KOPT-K1 (cell line): ENCODE results near the gene ACTR6.
"Not testable (repeated sequence)": the region's sequence is repeated elsewhere in the genome, so short reads cannot be mapped to it uniquely, and the experiment has no call there.

Experiments used
- H3K27ac ChIP-seq: fragments of 200-600 bp; sonication (generic); 2 replicates; pipeline ENCODE4 v1.5.1; 2016; ENCODE audit warnings: antibody characterized with exemption, mild to moderate bottlenecking, low read depth, low read length; ENCODE audit not compliant: poor library complexity, severe bottlenecking
- H3K36me3 ChIP-seq: fragments of 200-600 bp; sonication (generic); 2 replicates; pipeline ENCODE4 v1.5.1; 2017; ENCODE audit warnings: antibody characterized with exemption, mild to moderate bottlenecking, low read length, moderate library complexity; ENCODE audit not compliant: insufficient read depth
- H3K9me3 ChIP-seq: fragments of 200-600 bp; sonication (generic); 2 replicates; pipeline ENCODE4 v1.5.1; 2017; ENCODE audit warnings: antibody characterized with exemption, low read length, mild to moderate bottlenecking; ENCODE audit not compliant: insufficient read depth, poor library complexity, severe bottlenecking

The ACTR6 gene

DNA sequence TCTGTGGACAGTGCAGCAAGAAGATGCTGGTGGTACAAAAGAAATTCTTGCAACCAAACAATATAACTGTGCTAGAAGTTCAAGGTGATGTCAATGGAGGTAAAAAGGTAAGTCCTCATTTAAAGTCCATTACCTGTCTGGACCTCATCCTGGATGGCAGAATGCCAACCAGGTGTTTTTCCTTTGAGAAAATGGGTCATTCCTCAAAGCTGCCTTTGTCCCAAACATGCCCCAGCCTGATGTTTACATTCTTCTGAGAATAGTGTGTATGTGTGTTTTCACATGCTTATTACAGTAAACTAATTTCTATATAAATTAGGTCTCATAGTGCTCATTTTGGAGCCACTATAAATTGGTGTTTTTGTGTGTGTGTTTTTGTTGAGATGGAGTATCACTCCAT is 24.9 kb downstream of the ACTR6 start:
- Histone ChIP-seq H3K27ac (no peak overlapping the region), H3K36me3 (peaks cover 52% of the 10 kb centered on the region), H3K9me3 (no peaks in the 10 kb centered on the region)

DNA sequence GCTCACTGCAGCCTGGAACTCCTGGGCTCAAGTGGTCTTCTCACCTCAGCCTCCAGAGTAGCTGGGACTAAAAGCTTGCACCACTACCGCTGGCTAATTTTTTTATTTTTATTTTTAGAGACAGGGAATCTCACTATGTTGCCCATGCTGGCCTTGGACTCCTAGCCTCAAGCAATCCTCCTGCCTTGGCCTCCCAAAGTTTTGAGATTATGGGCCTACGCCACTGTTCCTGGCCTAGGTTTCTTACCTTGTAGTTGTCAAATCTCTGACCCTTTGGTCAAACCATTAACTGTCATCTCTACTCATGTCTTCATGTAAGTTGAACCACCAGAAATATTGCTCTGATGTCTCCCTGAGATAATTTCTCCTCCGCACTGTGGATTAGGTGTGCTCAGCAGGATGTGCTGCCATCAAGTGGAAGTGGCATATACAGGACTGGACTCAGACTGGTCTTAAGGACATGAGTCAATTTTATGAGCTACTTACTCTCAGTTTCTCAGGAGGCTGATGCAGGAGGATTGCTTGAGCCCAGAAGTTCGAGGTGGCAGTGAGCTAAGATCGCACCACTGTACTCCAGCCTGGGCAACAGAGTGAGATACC is 28.5 kb downstream of the ACTR6 start:
- H3K36me3 ChIP-seq, result peaks cover 20% of the 10 kb centered on the region
- no peaks in the 10 kb centered on the region for H3K9me3 ChIP-seq
- H3K27ac ChIP-seq, result no peak overlapping the region

DNA sequence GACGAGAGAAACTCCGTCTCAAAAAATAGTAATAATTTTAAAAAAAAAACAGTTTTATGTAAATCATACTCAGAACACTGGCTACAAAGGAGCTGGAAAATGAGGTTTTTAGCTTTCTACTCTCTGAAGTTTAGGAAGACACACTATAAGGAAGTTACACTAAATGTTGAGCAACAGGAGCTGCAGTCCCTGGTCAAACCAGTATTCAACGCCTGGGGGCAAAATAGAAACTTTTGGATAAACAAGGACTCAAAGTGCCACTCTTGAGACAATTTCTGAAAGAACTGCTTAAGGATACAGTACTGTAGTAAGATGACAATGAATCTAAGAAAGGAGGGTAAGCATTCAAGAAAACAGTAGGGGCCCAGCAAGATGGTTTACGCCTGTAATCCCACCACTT is 29.3 kb downstream of the ACTR6 start:
- Histone ChIP-seq H3K27ac (no peak overlapping the region), H3K9me3 (no peaks in the 10 kb centered on the region), H3K36me3 (peaks cover 13% of the 10 kb centered on the region)

DNA sequence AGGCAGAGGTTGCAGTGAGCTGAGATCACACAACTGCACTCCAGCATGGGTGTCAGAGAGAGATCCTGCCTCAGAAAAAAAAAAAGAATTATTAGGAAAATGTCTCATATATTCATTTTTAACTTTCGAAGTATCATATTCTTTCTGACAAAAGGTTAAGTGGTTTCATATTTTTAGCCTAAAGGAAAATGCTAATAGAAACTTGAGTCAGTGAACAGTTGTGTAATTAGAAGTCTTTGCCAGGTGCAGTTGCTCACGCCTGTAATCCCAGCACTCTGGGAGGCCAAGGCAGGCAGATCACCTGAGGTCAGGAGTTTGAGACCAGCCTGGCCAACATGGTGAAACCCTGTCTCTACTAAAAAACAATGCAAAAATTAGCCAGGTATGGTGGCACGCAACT is 31.3 kb downstream of the ACTR6 start:
- H3K27ac ChIP-seq, H3K36me3 ChIP-seq, H3K9me3 ChIP-seq: not testable (repeated sequence)

DNA sequence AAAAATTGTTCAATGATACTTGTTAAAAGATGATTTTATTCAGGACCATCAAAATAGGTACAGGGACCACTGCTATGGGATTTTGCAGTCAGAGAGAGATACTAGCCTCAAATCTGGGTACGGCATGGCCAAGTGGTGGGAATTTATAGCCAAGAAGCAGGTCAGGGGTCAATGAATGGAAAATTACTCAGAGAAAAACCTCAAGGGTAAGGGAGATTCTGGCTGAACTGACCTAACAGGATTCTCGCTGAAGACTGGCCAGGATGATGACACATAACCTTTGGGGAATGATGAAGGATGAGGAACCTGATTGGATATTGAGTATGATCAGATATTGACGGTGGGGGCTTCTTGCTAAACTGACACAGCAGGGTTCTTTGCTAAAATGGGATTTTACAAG is 33.6 kb downstream of the ACTR6 start:
- Histone ChIP-seq H3K27ac (no peak overlapping the region), H3K36me3 (no peaks in the 10 kb centered on the region), H3K9me3 (no peaks in the 10 kb centered on the region)

DNA sequence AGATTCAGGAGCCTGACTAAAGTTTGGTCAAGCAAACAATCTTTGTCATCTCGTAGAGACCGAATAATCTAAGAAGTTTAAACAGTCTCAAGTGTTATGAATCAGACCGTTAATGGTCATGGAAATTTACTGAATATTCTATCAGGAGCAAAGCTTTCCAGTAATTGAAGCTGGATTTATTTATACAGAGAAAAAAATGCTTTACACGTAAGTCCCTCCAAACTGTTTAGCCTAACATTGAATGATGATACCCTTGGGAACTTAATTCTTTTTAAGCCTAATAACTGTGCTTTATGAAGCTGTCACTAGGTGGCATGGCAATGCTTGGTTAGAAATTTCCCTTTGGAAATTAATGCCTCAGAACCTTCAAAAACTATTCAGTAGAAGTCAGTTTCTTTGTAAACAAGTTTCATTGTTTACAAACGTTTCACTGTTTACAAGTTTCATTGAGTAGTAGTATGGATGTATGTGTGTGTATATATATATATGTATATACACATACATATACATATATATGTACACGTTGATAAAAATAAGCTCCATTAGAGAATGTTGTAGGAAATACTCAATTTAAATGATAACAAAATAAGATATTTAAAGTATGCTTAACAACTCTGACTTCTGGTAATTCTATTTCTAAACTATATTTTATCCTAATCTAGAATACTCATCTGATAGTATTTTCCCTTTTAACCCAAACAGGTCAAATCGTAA is 34.1 kb downstream of the ACTR6 start:
- Histone ChIP-seq H3K9me3 (no peaks in the 10 kb centered on the region), H3K27ac (no peak overlapping the region), H3K36me3 (no peaks in the 10 kb centered on the region)

DNA sequence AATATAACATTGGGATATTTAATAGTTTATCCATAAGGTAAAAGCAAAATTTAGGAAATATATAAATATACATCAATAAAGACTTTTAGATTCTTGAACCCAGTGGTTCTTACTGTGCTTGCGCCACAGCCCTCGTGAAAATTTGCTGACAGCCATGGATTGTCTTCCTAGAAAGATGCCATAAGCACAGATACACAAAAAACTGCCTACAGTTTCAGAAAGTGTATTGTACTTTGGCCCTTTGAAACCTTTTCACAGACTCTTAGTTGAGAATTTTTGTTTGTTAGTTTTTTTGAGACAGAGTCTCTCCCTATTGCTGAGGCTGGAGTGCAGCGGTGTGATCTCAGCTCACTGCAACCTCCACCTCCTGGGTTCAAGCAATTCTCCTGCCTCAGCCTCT is 38.2 kb downstream of the ACTR6 start:
- H3K9me3 ChIP-seq, result no peaks in the 10 kb centered on the region
- H3K27ac ChIP-seq, result no peak overlapping the region
- H3K36me3 ChIP-seq, result no peaks in the 10 kb centered on the region

DNA sequence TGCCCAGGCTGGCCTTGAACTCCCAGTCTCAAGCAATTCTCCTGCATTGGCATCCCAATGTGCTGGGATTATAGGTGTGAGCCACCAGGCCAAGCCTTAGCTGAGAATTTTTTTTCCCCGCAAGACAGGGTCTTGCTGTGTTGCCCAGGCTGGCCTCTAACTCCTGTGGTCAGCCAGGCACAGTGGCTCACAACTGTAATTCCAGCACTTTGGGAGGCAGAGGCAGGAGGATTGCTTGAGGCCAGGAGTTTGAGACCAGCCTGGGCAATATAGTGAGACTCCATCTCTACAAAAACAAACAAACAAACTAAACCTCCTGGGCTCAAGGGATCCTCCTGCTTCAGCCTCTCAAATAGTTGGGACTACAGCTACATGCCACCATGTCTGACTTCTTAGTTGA is 39.0 kb downstream of the ACTR6 start:
- no peaks in the 10 kb centered on the region for H3K9me3 ChIP-seq
- no peak overlapping the region for H3K27ac ChIP-seq
- H3K36me3 ChIP-seq, result no peaks in the 10 kb centered on the region

DNA sequence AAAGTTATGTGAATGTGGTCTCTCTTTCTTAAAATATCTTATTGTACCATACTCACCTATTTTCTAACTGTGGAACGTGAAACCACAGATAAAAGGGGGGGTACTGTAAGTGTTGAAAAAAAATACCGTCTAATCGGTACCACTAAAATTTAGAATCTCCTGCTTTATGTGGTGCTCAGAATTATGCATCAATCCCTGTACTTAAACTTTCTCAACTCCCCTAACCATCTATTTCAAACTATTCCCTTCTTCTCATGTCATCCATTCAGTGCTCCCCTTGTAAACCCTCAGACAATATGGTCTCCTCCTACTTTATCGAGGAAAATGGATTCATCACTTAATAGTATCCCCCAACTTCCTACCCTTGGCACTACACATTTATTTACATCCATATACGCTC is 42.5 kb downstream of the ACTR6 start:
- Histone ChIP-seq H3K9me3 (no peaks in the 10 kb centered on the region), H3K36me3 (no peaks in the 10 kb centered on the region), H3K27ac (no peak overlapping the region)

DNA sequence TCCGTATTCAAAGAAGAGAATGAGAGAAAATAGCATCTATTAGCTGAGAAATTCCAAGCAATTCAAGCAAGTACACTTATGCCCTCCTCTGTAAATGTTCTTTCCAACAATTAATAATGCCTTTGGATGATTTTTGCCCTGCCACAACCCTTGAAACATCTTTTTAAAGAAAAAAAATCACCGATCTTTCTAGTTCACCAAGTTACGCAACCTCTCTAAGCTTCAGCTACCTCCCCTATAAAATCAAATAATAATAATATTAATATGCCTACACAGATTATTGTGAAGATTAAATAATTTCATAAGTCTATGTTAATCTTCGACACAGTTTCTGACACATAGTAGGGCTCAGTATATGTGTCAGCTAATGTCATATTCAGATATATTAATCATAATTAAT is 47.1 kb downstream of the ACTR6 start:
- H3K9me3 ChIP-seq, result no peaks in the 10 kb centered on the region
- H3K27ac ChIP-seq, result no peak overlapping the region
- H3K36me3 ChIP-seq, result no peaks in the 10 kb centered on the region

DNA sequence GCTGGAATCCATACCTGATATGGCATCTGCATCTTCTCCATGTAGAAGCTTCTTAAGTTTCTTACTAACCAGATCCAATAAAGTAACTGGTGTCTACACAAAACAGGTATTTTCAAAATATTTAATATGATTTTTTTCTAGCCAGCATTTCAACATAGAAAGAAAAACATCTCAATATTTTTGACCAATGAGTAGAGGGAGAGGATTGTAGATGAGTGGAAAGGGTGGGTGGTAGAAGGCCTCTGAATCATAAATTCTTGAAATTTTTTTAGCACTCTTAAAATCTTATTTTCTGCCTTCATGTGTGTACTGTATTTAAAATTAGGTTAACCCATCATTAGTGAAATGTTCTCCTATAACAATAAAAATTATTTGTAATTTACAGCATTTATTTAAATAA is 48.3 kb downstream of the ACTR6 start:
- no peaks in the 10 kb centered on the region for H3K36me3 ChIP-seq
- H3K9me3 ChIP-seq, result no peaks in the 10 kb centered on the region
- no peak overlapping the region for H3K27ac ChIP-seq

DNA sequence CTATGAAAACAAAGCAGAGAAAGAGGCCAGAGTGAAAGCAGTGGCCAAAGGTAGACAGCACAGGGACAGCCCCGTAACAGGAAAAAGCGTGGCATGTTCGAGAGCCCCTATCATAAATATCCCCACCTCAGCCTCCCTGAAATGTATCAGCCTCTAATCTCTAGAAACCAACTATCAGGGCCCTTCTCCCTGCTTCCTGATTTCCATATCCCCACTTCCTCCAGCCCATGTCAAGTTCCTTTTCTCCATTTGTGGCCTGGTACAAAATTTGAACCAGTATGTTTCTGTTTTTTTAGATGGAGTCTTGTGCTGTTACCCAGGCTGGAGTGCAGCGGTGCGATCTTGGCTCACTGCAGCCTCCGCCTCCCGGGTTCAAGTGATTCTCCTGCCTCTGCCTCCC is 49.3 kb downstream of the ACTR6 start:
- H3K36me3 ChIP-seq, result no peaks in the 10 kb centered on the region

DNA sequence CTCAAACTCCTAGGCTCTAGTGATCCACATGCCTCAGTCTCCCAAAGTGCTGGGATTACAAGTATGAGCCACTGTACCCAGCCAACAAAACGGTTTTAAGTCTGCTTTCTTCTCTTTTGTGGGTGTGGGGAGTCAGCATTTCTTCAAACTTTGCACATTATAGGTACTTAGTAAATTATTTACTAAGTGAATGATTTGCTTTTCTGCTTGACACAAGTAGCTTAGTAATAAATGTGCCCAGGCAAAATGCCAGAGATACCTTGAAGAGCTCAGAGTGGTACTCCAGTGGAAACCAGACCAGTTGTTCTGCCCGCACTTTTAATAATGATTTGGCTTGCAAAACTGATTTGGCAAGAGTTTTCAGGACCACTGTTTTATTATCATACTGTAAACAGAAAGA is 51.3 kb downstream of the ACTR6 start:
- no peaks in the 10 kb centered on the region for H3K36me3 ChIP-seq
- no peaks in the 10 kb centered on the region for H3K9me3 ChIP-seq
- no peak overlapping the region for H3K27ac ChIP-seq

More for the DNA sequence above, 49.3 kb downstream of the ACTR6 start:
- Histone ChIP-seq H3K9me3 (no peaks in the 10 kb centered on the region), H3K27ac (no peak overlapping the region)

DNA sequence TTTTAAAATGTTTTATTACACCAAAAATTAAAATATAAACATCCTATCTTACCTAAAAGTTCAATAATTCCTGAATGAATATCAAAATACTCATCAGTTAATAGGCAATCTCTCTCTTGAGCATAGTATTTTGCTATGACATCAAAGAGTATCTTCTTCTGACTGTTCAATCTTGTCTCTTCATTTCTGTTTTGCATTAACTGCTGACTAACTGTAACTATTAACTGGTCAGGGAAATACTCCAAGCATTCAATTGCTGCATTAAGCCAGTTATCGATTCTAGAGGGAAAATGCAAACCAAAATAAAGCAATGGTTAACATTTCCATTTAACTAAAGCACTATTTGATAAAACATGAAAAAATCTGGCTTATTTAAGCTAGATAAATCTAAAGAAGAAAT is 52.8 kb downstream of the ACTR6 start:
- Histone ChIP-seq H3K27ac (no peak overlapping the region), H3K9me3 (no peaks in the 10 kb centered on the region), H3K36me3 (no peaks in the 10 kb centered on the region)

DNA sequence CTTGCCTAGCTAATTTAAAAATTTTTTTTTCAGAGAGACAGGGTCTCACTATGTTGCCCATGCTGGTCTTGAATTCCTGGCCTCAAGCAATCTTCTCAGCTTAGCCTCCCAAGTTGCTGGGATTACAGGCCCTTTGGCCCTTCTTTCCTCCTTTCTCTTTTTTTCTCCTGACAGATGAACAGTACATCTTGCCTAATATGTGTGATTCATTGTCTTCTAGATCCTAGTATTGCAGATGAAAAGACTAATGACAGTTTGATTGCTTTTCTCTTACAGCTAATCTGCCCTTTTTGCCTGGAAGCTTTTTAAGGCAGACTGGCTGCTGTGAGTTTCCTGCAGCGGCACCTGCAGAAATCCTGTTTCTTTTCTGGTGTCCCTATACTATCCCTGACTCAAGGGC is 54.3 kb downstream of the ACTR6 start:
- Histone ChIP-seq H3K9me3 (no peaks in the 10 kb centered on the region), H3K27ac (no peak overlapping the region), H3K36me3 (no peaks in the 10 kb centered on the region)

DNA sequence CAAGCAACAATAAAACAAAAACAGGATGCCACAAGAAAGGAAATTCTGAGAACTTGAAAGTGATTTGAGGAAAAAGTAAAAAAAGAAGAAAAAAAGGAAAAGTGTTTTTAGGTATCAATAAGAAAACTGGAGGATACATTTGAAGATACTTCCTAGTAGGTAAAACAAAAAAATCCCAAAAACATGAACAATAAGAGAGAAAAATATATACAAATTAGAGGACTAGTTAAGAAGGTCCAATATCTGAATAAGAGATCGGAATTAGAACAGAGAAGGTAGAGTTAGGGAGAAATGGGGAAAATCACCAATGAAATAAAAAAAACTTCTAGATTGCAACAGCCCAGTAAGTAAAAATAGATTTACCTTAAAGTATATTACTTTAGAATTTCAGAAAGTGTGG is 57.5 kb downstream of the ACTR6 start:
- Histone ChIP-seq H3K9me3 (no peaks in the 10 kb centered on the region), H3K36me3 (no peaks in the 10 kb centered on the region), H3K27ac (no peak overlapping the region)
